ENCODE results near the gene SNAI1.

SNAI1 gene

GRCh38 chr20:49982072-49982345, 771 bp upstream of the SNAI1 start:
- no peaks in the 10 kb centered on the region for H3K79me2 ChIP-seq
- H3K4me2 ChIP-seq (ENCODE audit: low read length) = peak overlapping the region; percentile 86
- H3K9ac ChIP-seq = no peak overlapping the region
- H3K9me3 ChIP-seq (ENCODE audit: control insufficient read depth, low read length) = no peaks in the 10 kb centered on the region
- peak overlapping the region; percentile 53 for H3K4me3 ChIP-seq (ENCODE audit: low read depth, low read length)
- H3K4me1 ChIP-seq = peaks cover 6% of the 10 kb centered on the region
- H3K27me3 ChIP-seq (ENCODE audit: control insufficient read depth, insufficient read depth, low read length) = no peaks in the 10 kb centered on the region
- H3K36me3 ChIP-seq (ENCODE audit: control insufficient read depth, insufficient read depth, low read length) = no peaks in the 10 kb centered on the region
- H2AFZ ChIP-seq = peak overlapping the region; percentile 64
- peak overlapping the region; percentile 39 for H3K27ac ChIP-seq
- TF ChIP-seq CTCF (IDR thresholded peaks at IDR 0.05) = no peak

GRCh38 chr20:49983123-49983847, 505 bp downstream of the SNAI1 start:
- peak overlapping the region; percentile 61 for H3K4me3 ChIP-seq (ENCODE audit: low read depth, low read length)
- peaks cover 6% of the 10 kb centered on the region for H3K4me1 ChIP-seq
- no peak for TF ChIP-seq CTCF (IDR thresholded peaks at IDR 0.05)
- no peaks in the 10 kb centered on the region for H3K9me3 ChIP-seq (ENCODE audit: control insufficient read depth, low read length)
- peak overlapping the region; percentile 70 for H2AFZ ChIP-seq
- no peaks in the 10 kb centered on the region for H3K36me3 ChIP-seq (ENCODE audit: control insufficient read depth, insufficient read depth, low read length)
- peak overlapping the region; percentile 90 for H3K4me2 ChIP-seq (ENCODE audit: low read length)
- H3K27ac ChIP-seq = peak overlapping the region; percentile 47
- no peaks in the 10 kb centered on the region for H3K27me3 ChIP-seq (ENCODE audit: control insufficient read depth, insufficient read depth, low read length)
- H3K79me2 ChIP-seq = no peaks in the 10 kb centered on the region
- H3K9ac ChIP-seq = no peak overlapping the region

GRCh38 chr20:49983848-49984408, 1.1 kb downstream of the SNAI1 start:
- Histone ChIP-seq H3K9me3 (ENCODE audit: control insufficient read depth, low read length) (no peaks in the 10 kb centered on the region), H3K79me2 (no peaks in the 10 kb centered on the region), H3K36me3 (ENCODE audit: control insufficient read depth, insufficient read depth, low read length) (no peaks in the 10 kb centered on the region), H3K27me3 (ENCODE audit: control insufficient read depth, insufficient read depth, low read length) (no peaks in the 10 kb centered on the region), H3K27ac (no peak overlapping the region), H3K9ac (no peak overlapping the region), H3K4me2 (ENCODE audit: low read length) (peak overlapping the region; percentile 23), H3K4me3 (ENCODE audit: low read depth, low read length) (peak overlapping the region; percentile 18), H2AFZ (no peak overlapping the region), H3K4me1 (peaks cover 6% of the 10 kb centered on the region)
- no peak for TF ChIP-seq CTCF (IDR thresholded peaks at IDR 0.05)

GRCh38 chr20:49984426-49985153, 1.8 kb downstream of the SNAI1 start:
- H3K27ac ChIP-seq = no peak overlapping the region

More at GRCh38 chr20:49984426-49985153, 1.8 kb downstream of the SNAI1 start:
- Histone ChIP-seq H3K36me3 (ENCODE audit: control insufficient read depth, insufficient read depth, low read length) (no peaks in the 10 kb centered on the region), H3K4me3 (ENCODE audit: low read depth, low read length) (peak overlapping the region; percentile 18), H3K4me2 (ENCODE audit: low read length) (peak overlapping the region; percentile 23), H3K4me1 (peaks cover 6% of the 10 kb centered on the region), H2AFZ (no peak overlapping the region), H3K9ac (no peak overlapping the region), H3K79me2 (no peaks in the 10 kb centered on the region), H3K27me3 (ENCODE audit: control insufficient read depth, insufficient read depth, low read length) (no peaks in the 10 kb centered on the region), H3K9me3 (ENCODE audit: control insufficient read depth, low read length) (no peaks in the 10 kb centered on the region)
- TF ChIP-seq CTCF (IDR thresholded peaks at IDR 0.05) = no peak

Measured in parathyroid adenoma (tissue), 2 donors.